ENCODE data around the gene SLC7A14. TPM values are rescaled to one million over a fixed set of nuclear protein-coding genes. Genes with fewer than 3 reads are reported as not detected.
A peak's percentile ranks its signal among the peaks of the same experiment; 100 is the strongest.

Gene SLC7A14
- total and polyA plus RNA-seq, 2 experiments from 2014 or later: 0.05 TPM; not detected in 1

DNA sequence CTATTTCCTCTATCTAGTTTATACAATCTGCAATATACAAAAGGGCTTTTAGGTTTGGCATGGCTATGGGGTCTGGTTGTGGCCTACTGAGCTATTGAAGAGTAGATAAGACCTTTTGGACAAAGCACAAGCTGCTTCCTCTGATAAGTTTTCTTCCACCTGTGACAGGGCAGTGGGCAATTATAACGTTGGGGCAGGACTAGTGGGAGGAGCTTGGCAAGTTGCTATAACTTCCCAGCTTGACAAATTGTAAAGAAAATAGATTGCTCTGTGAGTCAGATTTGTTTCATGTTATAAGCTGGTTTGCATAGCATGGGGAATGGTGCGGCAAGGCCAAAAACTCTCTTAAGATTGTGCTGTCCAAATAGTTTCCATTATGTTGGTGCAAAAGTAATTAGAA lies 64.9 kb downstream of the SLC7A14 start:
- Histone ChIP-seq H3K4me3 (no peak overlapping the region), H3K9me2 (ENCODE audit: insufficient read depth) (no peaks in the 10 kb centered on the region), H3F3A (ENCODE audit: insufficient read depth) (0 out of 2 replicates have a peak, but pooled peaks cover 8% of the 10 kb centered on the region), H2AFZ (no peak overlapping the region), H4K20me1 (ENCODE audit: insufficient read depth) (no peaks in the 10 kb centered on the region), H3K4me2 (ENCODE audit: unreplicated experiment) (no peak overlapping the region), H3K27ac (no peak overlapping the region), H3K9me3 (ENCODE audit: low read depth) (no peaks in the 10 kb centered on the region), H3K9ac (no peak overlapping the region), H3K27me3 (replicated peaks; ENCODE audit: insufficient read depth) (no peaks in the 10 kb centered on the region), H3K36me3 (ENCODE audit: low read depth) (no peaks in the 10 kb centered on the region), H3K79me2 (ENCODE audit: insufficient read depth) (no peaks in the 10 kb centered on the region), H3K4me1 (ENCODE audit: insufficient read depth) (peaks cover 21% of the 10 kb centered on the region; the same call in 1 of the 2 replicates)
- 53 to 54% methylated on average over 2 of the region's 2 CpGs for WGBS, 2 experiments (ENCODE audit: low coverage in 1 of 2, low lambda C conversion rate in 2 of 2, missing lambda C conversion rate in 2 of 2)
- no peak for TF ChIP-seq EZH2phosphoT487 (IDR thresholded peaks at IDR 0.05; ENCODE audit: insufficient read depth, low read depth)
- TF ChIP-seq EZH2 (IDR thresholded peaks at IDR 0.05; ENCODE audit: insufficient read depth, poor library complexity, severe bottlenecking): no peak
- in situ Hi-C loops (cut with MboI): no loop called here
- DNase-seq: no peak

DNA sequence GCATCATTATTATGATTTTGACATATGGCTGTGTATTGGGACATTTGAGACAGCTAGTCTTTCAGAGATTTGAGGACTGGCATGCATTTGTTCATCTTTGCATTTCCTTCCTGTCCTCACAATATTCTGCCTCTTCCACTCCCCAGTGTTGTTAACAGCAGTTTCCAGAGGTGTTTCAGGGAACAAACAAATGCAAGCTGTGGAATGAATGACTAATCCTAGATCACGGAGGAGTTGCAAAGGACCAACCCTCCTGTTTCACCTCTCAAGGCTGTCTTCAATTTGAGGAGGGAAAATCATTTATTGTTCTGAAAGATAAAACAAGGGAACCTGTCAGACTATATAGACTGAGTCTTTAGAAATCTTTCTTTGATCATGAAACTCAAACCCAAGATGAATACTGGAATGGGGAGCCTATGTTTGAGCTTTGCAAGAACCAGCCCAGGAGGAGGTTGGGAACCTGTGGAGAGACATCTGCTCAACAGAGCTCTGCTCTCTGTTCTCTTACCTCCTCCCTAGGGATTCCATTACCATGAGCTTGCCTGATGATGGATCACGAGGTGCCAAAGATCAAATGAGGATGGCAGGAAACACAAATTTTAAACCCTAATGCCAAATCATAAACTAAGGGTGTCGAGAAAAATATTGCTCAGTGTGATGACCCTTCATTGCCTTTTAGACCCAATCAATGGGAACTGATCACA lies 68.5 kb downstream of the SLC7A14 start:
- whole genome bisulfite sequencing, 2 experiments (ENCODE audit: low coverage in 1 of 2, low lambda C conversion rate in 2 of 2, missing lambda C conversion rate in 2 of 2): 45 to 46% methylated on average over 3 of the region's 3 CpGs
- no peaks in the 10 kb centered on the region for H3F3A ChIP-seq (ENCODE audit: insufficient read depth)
- H3K4me3 ChIP-seq: no peak overlapping the region
- H2AFZ ChIP-seq: no peak overlapping the region
- H3K36me3 ChIP-seq (ENCODE audit: low read depth): no peaks in the 10 kb centered on the region
- H3K9ac ChIP-seq: no peak overlapping the region
- peaks cover 16% of the 10 kb centered on the region; the same call in 1 of the 2 replicates for H3K4me1 ChIP-seq (ENCODE audit: insufficient read depth)
- no peaks in the 10 kb centered on the region for H3K79me2 ChIP-seq (ENCODE audit: insufficient read depth)
- no peak for TF ChIP-seq EZH2 (IDR thresholded peaks at IDR 0.05; ENCODE audit: insufficient read depth, poor library complexity, severe bottlenecking)
- TF ChIP-seq EZH2phosphoT487 (IDR thresholded peaks at IDR 0.05; ENCODE audit: insufficient read depth, low read depth): no peak
- peak; percentile 46 for DNase-seq
- H3K27me3 ChIP-seq (replicated peaks; ENCODE audit: insufficient read depth): no peaks in the 10 kb centered on the region
- no peaks in the 10 kb centered on the region for H4K20me1 ChIP-seq (ENCODE audit: insufficient read depth)
- no peak overlapping the region for H3K4me2 ChIP-seq (ENCODE audit: unreplicated experiment)
- H3K9me3 ChIP-seq (ENCODE audit: low read depth): no peaks in the 10 kb centered on the region
- in situ Hi-C loops (cut with MboI): no loop called here
- no peaks in the 10 kb centered on the region for H3K9me2 ChIP-seq (ENCODE audit: insufficient read depth)
- H3K27ac ChIP-seq: no peak overlapping the region

DNA sequence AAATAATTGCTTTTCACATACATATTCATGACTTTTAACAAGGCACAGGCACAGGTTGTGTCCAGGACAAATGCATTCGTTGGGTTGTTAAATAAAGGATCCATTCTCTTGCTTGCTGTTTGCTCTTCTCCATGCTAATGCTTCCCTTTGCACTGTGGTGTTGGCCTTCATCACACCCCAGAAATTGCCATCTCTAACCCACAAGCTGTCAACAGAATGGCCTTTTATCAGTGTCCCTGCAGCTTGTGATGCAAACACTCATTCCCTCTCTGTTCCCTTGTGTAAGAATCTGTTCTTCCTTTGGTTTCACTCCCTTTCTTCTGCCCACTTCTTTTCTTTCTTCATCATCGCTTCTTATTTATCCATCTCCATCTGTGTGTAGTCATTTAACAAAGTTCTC lies 72.2 kb downstream of the SLC7A14 start:
- Histone ChIP-seq H2AFZ (no peak overlapping the region), H3K4me1 (ENCODE audit: insufficient read depth) (peaks cover 16% of the 10 kb centered on the region; the same call in 1 of the 2 replicates), H3K4me3 (no peak overlapping the region), H3K79me2 (ENCODE audit: insufficient read depth) (no peaks in the 10 kb centered on the region), H3K9me3 (ENCODE audit: low read depth) (no peaks in the 10 kb centered on the region), H4K20me1 (ENCODE audit: insufficient read depth) (no peaks in the 10 kb centered on the region), H3K9ac (no peak overlapping the region), H3K9me2 (ENCODE audit: insufficient read depth) (no peaks in the 10 kb centered on the region), H3K27me3 (replicated peaks; ENCODE audit: insufficient read depth) (no peaks in the 10 kb centered on the region), H3F3A (ENCODE audit: insufficient read depth) (no peaks in the 10 kb centered on the region), H3K4me2 (ENCODE audit: unreplicated experiment) (no peak overlapping the region), H3K36me3 (ENCODE audit: low read depth) (no peaks in the 10 kb centered on the region), H3K27ac (no peak overlapping the region)
- TF ChIP-seq EZH2 (IDR thresholded peaks at IDR 0.05; ENCODE audit: insufficient read depth, poor library complexity, severe bottlenecking) (no peak), EZH2phosphoT487 (IDR thresholded peaks at IDR 0.05; ENCODE audit: insufficient read depth, low read depth) (no peak)
- WGBS, 2 experiments (ENCODE audit: low coverage in 1 of 2, low lambda C conversion rate in 2 of 2, missing lambda C conversion rate in 2 of 2): 63 to 64% methylated on average over 2 of the region's 2 CpGs
- in situ Hi-C loops (cut with MboI): no loop called here
- DNase-seq: no peak

DNA sequence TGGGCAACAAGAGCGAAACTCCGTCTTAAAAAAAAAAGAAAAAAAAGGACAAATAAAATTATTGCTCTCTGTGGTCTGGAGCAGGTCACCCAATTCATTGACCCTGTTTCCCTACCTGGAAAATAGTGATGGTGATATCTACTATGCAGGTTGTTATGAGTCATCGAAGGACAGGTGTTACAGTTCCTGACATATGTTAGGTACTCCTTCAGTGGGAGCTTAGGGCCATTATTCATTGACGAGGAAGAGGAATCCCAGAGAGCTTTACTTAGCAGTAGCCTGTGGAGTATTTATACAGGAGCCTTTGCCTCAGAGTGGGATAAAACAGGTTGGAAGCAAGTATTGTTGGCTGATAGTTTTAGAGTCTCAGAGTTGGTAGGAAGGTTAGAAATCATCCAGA lies 74.5 kb downstream of the SLC7A14 start:
- Histone ChIP-seq H2AFZ (no peak overlapping the region), H3K9me2 (ENCODE audit: insufficient read depth) (no peaks in the 10 kb centered on the region), H3K4me3 (no peak overlapping the region), H3K27ac (no peak overlapping the region), H3K36me3 (ENCODE audit: low read depth) (no peaks in the 10 kb centered on the region), H3K79me2 (ENCODE audit: insufficient read depth) (no peaks in the 10 kb centered on the region), H3K27me3 (replicated peaks; ENCODE audit: insufficient read depth) (no peaks in the 10 kb centered on the region), H3F3A (ENCODE audit: insufficient read depth) (no peaks in the 10 kb centered on the region), H4K20me1 (ENCODE audit: insufficient read depth) (no peaks in the 10 kb centered on the region), H3K9me3 (ENCODE audit: low read depth) (no peaks in the 10 kb centered on the region), H3K4me2 (ENCODE audit: unreplicated experiment) (no peak overlapping the region), H3K9ac (no peak overlapping the region), H3K4me1 (ENCODE audit: insufficient read depth) (peaks cover 6% of the 10 kb centered on the region)
- 74 to 79% methylated on average over 4 of the region's 4 CpGs for WGBS, 2 experiments (ENCODE audit: low coverage in 1 of 2, low lambda C conversion rate in 2 of 2, missing lambda C conversion rate in 2 of 2)
- in situ Hi-C loops (cut with MboI): no loop called here
- TF ChIP-seq EZH2phosphoT487 (IDR thresholded peaks at IDR 0.05; ENCODE audit: insufficient read depth, low read depth) (no peak), EZH2 (IDR thresholded peaks at IDR 0.05; ENCODE audit: insufficient read depth, poor library complexity, severe bottlenecking) (no peak)
- DNase-seq: no peak

All from GM23248 (cell line).